GM10266 (cell line): Measurements from ENCODE around the gene ABHD16A.

ENCODE experiments used
- DNase-seq: peaks from one replicate; pipeline ENCODE4 v3.0.0; 2012; ENCODE audit errors: extremely low spot score
- CTCF ChIP-seq: IDR thresholded peaks from 2 replicates; pipeline ENCODE4 v1.5.1; 2012; ENCODE audit warnings: mild to moderate bottlenecking, low read depth; ENCODE audit not compliant: control insufficient read depth, insufficient read depth; ENCODE audit errors: missing control alignments

The ABHD16A gene

GRCh38 chr6:31697555-31697954 is 5.6 kb downstream of the ABHD16A start:
- TF ChIP-seq CTCF = no peak
- no peak for DNase-seq

DNA sequence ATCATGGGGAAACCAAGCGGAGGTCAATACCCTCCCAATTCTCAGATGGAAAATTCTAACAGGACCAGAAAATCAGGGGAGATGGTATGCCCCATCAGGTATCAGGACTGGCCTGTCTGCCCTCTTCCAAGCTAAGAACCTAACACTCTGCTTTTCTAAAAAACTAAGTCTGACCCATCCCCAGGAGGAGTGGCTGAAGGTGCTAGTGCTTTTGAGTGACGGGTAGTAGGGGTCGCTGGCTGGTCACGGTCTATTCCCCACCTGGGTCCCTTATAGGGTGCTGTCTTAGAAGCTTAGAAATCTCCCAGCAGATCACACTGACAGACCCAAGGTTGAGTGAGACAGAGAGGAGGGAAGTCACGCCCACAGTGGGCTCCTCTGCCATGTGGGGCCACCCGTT is 9.6 kb downstream of the ABHD16A start:
- TF ChIP-seq CTCF = no peak
- no peak for DNase-seq

DNA sequence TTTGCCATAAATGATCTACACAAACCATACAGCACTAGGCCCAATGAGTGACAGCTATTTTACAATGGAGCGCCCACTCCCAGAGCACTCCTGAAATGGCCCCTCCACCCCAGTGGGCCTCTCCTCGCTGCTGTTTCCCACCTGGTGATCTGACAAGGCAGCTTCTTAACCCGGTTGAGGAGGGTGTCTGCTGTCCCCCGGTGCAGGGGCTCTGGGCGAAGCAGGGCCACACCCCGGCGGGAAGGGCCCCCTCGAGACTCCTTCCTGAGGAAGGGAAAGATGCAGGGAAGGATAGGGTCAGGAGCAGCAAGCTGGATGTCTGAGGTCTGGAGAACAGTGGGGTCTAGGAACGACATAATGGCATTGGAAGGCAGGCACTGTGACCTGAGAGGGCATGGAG is 10.2 kb downstream of the ABHD16A start:
- DNase-seq = no peak
- no peak for TF ChIP-seq CTCF

DNA sequence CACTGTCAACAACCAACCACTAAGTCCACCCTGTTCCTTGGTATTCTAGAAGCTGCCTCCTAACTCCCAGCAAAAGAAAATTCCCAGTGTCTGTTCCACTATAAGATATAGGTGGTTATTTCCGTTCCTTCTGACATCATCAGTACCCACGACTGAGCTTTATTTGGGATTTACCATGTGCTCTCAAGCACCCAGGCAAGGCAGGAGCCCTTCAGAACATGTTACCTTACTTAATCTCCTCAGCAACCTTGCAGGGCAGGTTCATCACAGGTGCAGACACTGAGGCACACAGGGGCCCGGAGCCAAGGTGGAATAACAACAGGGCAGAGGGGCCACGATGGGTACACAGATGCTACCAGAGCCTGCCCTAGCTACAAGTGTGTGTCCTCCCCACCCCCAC is 10.8 kb downstream of the ABHD16A start:
- TF ChIP-seq CTCF = no peak
- DNase-seq = no peak

GRCh38 chr6:31691564-31692108 is 11.5 kb downstream of the ABHD16A start:
- no peak for DNase-seq
- TF ChIP-seq CTCF = no peak

DNA sequence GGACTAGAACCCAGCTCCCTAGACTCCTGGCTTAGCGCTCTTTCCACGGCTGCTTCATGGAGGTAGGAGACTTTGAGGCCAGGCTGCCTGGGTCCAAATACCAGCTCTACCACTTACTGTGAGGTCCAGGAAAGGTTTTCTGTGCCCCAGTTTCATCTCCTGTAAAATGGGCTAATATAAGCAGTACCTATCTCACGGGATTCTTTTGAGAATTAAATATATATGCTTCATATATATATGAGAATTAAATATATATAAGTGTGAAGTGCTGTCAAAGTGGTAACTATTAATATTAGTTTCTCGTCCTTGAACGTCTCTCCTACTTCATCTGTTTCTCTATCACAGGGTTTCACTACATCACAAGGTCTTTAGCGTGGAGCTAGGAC is 12.1 kb downstream of the ABHD16A start:
- no peak for TF ChIP-seq CTCF
- DNase-seq = no peak

DNA sequence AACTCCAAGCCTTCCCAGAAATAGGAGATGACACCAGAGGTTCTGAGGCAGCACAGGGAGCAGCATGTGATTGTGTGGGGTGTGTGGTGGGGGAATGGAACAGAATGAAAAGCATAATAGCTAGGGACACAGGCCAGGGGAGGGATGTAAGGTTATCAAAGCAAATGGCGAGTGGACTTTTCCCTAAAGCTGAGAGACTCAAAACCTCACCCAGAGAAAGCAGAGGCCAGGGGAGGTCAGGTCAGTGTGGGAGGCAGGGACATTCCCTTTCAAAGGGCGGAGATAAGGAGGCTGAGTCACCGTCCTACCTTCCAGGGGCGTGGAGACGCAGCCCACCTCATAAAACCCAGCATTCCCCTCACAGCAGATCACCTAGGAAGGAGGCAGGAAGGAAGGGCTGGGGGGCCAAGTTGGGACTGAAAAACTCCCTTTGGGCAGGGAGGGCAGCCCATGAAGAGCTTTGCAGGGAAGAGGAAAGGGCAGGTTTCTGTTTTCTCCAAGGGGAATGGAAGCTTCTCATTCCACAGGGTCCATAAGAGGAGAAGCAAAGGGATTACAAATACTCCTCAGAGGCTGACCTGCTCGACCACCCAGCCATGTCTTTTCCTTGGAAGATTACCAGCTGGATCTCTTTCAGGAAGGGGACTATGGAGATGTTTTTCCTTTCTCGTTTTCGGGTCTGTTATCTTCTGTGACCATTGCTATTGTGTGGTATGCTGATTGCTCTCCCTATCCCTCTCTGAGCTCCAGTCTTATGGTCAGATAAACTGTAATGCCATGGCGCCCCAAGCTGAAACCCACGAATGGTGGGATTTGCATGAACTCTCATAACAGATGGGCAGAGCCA is 12.7 kb downstream of the ABHD16A start:
- no peak for TF ChIP-seq CTCF
- no peak for DNase-seq
